Measurements from ENCODE around the gene COX6A2.

DNA sequence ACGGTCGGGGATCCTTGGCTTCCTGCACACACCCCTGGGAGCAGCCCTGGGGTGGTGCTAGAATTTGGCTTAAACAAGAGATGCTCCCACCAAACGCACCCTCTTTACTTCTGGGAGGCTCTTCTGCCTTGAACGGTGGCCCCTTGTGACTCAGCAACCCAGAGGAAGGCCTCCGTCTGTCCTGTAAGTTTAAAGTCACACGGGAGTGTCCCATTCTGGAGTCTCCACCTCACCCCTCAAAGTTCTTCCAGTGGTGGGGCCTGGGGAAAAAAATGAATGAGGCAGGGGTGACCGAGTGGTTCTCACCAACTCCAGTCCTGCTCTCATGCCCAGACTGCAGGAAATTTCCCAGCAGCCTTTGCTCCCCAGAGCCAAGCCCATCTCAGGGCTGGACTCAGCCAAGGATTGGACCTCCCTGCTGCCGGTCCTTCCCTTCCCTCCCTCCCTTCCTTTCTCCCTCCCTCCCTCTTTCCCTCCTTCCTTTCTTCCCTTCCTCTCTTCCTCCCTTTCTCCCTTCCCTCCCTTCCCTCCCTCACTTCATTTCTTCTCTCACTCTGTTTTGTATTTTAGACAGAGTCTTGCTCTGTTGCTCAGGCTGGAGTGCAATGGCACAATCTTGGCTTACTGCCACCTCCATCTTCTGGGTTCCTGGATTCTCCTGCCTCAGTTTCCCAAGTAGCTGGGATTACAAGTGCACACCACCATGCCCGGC, 23.7 kb downstream of the COX6A2 start:
- TF ChIP-seq, protein P1, sequence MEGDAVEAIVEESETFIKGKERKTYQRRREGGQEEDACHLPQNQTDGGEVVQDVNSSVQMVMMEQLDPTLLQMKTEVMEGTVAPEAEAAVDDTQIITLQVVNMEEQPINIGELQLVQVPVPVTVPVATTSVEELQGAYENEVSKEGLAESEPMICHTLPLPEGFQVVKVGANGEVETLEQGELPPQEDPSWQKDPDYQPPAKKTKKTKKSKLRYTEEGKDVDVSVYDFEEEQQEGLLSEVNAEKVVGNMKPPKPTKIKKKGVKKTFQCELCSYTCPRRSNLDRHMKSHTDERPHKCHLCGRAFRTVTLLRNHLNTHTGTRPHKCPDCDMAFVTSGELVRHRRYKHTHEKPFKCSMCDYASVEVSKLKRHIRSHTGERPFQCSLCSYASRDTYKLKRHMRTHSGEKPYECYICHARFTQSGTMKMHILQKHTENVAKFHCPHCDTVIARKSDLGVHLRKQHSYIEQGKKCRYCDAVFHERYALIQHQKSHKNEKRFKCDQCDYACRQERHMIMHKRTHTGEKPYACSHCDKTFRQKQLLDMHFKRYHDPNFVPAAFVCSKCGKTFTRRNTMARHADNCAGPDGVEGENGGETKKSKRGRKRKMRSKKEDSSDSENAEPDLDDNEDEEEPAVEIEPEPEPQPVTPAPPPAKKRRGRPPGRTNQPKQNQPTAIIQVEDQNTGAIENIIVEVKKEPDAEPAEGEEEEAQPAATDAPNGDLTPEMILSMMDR (IDR thresholded peaks at IDR 0.05) = no peak
- TF ChIP-seq POLR2A (IDR thresholded peaks at IDR 0.05) (no peak), POLR2AphosphoS5 (IDR thresholded peaks at IDR 0.05) (no peak), EP300 (IDR thresholded peaks at IDR 0.05) (no peak)

Measured in gastroesophageal sphincter (tissue), 3 donors.